Chondrocyte (in vitro differentiated cells): ENCODE data around the gene TTC27. TPM values are rescaled to one million over a fixed set of nuclear protein-coding genes. Genes with fewer than 3 reads are reported as not detected.

Experiments used
- DNase-seq: peaks from one replicate; pipeline ENCODE4 v3.0.0; 2021; ENCODE audit warnings: mixed read lengths, low spot score
- H3K27ac Mint-ChIP-seq: one replicate; pipeline ENCODE4 v1.8.0; 2021; ENCODE audit warnings: mild to moderate bottlenecking, moderate library complexity, mixed read lengths; ENCODE audit not compliant: unreplicated experiment
- H3K27me3 Mint-ChIP-seq: 2 replicates; pipeline ENCODE4 v1.8.0; 2021; ENCODE audit warnings: low read depth, mixed read lengths
- H3K36me3 Mint-ChIP-seq: 2 replicates; pipeline ENCODE4 v1.8.0; 2021; ENCODE audit warnings: low read depth, mixed read lengths
- H3K4me1 Mint-ChIP-seq: 2 replicates; pipeline ENCODE4 v1.8.0; 2021; ENCODE audit warnings: low read depth, mild to moderate bottlenecking, mixed read lengths
- H3K4me3 Mint-ChIP-seq: one replicate; pipeline ENCODE4 v1.8.0; 2021; ENCODE audit warnings: mild to moderate bottlenecking, moderate library complexity, mixed read lengths; ENCODE audit not compliant: unreplicated experiment
- H3K9me3 Mint-ChIP-seq: 2 replicates; pipeline ENCODE4 v1.8.0; 2021; ENCODE audit warnings: low read depth, mixed read lengths
- total RNA-seq: library from RNA; stranded (reverse); gene quantifications from 3 replicates; pipeline ENCODE4 v1.2.1, GENCODE V29; 2021
- TF ChIP-seq, protein P1 (sequence below): fragments of 200-600 bp; sonication (generic); IDR thresholded peaks from 2 replicates; pipeline ENCODE4 v1.5.0; 2021; ENCODE audit warnings: antibody characterized with exemption, mild to moderate bottlenecking, moderate library complexity

The TTC27 gene
- total RNA-seq, 1 donor from 2014 or later = 13.5 TPM

DNA sequence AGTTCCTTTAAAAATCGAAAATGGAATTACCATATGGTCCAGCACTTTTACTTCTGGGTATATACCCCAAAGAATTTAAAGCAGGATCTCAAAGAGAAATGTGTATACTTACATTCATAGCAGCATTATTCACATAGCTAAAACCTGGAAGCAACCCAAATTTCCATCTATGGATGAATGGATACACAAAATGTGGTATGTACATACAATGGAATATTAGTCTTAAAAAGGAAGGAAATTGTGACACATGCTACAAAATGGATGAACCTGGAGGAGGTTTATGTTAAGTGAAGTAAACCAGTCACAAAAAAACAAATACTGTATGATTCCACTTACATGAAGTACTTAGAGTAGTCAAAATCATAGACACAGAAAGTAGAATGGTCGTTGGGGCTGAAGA lies 171.0 kb downstream of the TTC27 start:
- H3K27me3 Mint-ChIP-seq = no peaks in the 10 kb centered on the region
- no peaks in the 10 kb centered on the region for H3K9me3 Mint-ChIP-seq
- DNase-seq = no peak

DNA sequence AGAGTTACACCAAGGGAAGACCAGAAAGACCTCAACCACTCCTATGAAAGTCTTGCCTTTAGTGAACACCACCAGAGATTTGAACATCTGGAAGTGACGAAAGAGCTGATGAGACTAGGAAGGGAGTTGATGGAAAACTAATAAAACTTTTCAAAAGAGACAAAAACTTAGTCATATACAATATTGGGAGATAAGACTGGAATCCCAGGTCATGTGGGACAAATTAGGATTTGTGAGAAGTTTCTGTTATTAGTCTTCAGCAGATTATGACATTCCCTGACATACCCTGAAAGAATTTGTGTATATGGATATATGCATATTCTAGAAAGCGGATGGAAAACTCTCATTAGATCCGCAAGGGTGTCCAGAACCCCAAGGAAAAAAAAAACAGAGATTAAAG lies 173.9 kb downstream of the TTC27 start:
- Mint-ChIP-seq H3K27me3 (no peaks in the 10 kb centered on the region), H3K4me1 (peaks cover 12% of the 10 kb centered on the region), H3K9me3 (no peaks in the 10 kb centered on the region), H3K4me3 (no peak overlapping the region), H3K36me3 (no peaks in the 10 kb centered on the region), H3K27ac (no peak overlapping the region)
- TF ChIP-seq, protein P1, sequence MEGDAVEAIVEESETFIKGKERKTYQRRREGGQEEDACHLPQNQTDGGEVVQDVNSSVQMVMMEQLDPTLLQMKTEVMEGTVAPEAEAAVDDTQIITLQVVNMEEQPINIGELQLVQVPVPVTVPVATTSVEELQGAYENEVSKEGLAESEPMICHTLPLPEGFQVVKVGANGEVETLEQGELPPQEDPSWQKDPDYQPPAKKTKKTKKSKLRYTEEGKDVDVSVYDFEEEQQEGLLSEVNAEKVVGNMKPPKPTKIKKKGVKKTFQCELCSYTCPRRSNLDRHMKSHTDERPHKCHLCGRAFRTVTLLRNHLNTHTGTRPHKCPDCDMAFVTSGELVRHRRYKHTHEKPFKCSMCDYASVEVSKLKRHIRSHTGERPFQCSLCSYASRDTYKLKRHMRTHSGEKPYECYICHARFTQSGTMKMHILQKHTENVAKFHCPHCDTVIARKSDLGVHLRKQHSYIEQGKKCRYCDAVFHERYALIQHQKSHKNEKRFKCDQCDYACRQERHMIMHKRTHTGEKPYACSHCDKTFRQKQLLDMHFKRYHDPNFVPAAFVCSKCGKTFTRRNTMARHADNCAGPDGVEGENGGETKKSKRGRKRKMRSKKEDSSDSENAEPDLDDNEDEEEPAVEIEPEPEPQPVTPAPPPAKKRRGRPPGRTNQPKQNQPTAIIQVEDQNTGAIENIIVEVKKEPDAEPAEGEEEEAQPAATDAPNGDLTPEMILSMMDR = no peak
- DNase-seq = no peak

More for the DNA sequence above, 171.0 kb downstream of the TTC27 start:
- Mint-ChIP-seq H3K4me1 (peaks cover 10% of the 10 kb centered on the region), H3K36me3 (no peaks in the 10 kb centered on the region), H3K27ac (no peak overlapping the region), H3K4me3 (no peak overlapping the region)
- TF ChIP-seq, protein P1 = no peak

DNA sequence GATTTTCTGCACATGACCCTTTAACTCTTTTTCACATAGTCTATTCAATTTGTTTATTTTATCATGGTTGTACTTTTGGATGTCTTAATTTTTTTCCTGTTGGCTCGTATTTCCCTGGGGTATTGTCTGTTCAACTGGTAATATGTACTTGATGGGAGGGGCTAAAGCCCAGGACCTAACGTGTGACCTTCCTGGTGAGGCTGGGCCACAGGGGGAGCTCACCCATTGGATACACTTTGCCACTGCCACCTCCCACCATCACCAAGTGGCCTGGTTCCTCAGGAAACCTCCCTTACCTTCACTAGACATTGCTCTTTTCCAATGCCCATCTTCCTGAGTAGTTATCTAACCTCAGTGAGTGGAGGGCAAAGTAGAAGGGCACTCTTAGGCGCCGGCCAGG lies 175.0 kb downstream of the TTC27 start:
- no peak for DNase-seq
- peaks cover 12% of the 10 kb centered on the region for H3K4me1 Mint-ChIP-seq
- H3K9me3 Mint-ChIP-seq = no peaks in the 10 kb centered on the region
- no peak overlapping the region for H3K4me3 Mint-ChIP-seq
- no peaks in the 10 kb centered on the region for H3K27me3 Mint-ChIP-seq
- TF ChIP-seq, protein P1 = no peak
- H3K36me3 Mint-ChIP-seq = peaks cover 2% of the 10 kb centered on the region
- no peak overlapping the region for H3K27ac Mint-ChIP-seq

DNA sequence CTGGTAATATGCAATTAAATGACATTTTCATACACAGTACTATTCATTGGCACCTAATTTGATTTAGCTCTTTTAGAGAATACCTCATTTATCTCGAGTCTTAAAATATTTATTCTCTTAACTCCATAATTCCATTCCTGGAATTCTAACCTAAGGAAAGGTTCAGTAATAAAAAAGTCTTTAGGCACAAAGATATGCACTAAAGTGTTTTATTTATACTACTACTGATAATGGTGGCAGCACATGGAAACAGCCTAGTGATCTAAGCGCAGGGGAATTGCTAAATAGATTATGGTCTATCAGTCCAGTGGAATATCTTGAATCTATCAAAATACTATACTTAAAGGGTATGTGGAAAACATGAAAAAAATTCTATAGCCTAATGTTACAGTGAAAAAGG lies 176.4 kb downstream of the TTC27 start:
- peaks cover 2% of the 10 kb centered on the region for H3K36me3 Mint-ChIP-seq

DNA sequence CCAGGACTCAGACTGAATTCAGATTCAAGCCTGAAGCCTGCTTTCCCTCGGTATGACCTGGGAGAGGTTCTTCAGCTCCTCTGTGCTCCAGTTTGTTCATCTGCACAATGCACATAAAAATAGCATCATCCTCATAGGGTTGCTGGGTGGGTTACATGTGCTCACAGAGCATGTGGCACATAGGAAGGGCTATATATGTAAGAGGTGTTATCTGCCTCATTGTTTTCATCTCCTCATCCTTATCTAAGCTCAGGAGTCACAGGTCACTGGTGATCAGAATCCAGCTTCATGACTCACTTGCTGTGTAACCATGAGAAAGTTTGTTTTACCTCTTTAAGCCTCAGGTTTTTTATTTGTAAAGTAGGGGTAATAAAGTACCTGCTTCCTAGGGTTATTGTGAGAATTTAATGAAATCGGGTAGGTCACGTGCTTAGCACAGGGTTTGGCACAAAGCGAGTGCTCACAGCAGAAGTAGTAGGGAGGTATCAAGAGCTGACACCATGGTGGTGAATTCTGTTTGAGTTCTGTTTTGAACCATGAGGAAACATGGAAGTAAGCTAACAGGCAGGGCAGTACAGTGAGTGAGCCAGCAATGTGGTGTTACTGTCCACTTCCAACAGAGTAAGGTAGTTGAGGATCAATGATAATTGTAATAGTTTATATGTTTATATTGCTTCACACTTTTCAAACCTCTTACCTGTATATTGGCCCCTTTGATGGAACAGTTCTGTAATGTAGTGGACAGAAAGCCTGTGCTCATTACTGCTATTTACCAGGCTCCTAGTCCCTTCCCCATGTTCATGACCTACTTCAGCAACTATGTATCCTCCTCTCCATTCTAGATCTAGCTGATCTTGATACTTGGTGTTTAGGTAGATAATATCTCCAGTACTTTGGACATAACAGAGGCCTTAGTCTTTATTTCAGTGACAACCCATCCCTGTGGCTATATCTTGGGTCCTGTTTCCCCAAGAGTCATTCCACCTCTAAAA lies 177.6 kb downstream of the TTC27 start:
- Mint-ChIP-seq H3K4me1 (peaks cover 6% of the 10 kb centered on the region), H3K27ac (no peak overlapping the region)

More for the DNA sequence above, 176.4 kb downstream of the TTC27 start:
- Mint-ChIP-seq H3K4me1 (peaks cover 7% of the 10 kb centered on the region), H3K4me3 (no peak overlapping the region), H3K9me3 (no peaks in the 10 kb centered on the region), H3K27ac (no peak overlapping the region), H3K27me3 (no peaks in the 10 kb centered on the region)
- no peak for DNase-seq
- TF ChIP-seq, protein P1 = no peak

More for the DNA sequence above, 177.6 kb downstream of the TTC27 start:
- TF ChIP-seq, protein P1 = no peak
- DNase-seq = no peak
- Mint-ChIP-seq H3K36me3 (peaks cover 2% of the 10 kb centered on the region), H3K4me3 (no peak overlapping the region), H3K9me3 (no peaks in the 10 kb centered on the region), H3K27me3 (no peaks in the 10 kb centered on the region)
